BE2C (cell line): Measurements from ENCODE around the gene MRGPRD.

Source experiments
- DNase-seq: peaks from one replicate; pipeline ENCODE4 v3.0.0-alpha.2; 2020
- H3K27me3 ChIP-seq: fragments of 250-450 bp; sonication (Bioruptor Pico); 2 replicates; pipeline ENCODE4 v1.5.1; 2020; ENCODE audit warnings: mild to moderate bottlenecking
- H3K36me3 ChIP-seq: fragments of 250-450 bp; sonication (Bioruptor Pico); 2 replicates; pipeline ENCODE4 v1.5.1; 2020; ENCODE audit warnings: mild to moderate bottlenecking
- H3K4me1 ChIP-seq: fragments of 250-450 bp; sonication (Bioruptor Pico); 2 replicates; pipeline ENCODE4 v1.5.1; 2020
- H3K4me3 ChIP-seq: 2 replicates; pipeline ENCODE4 v1.5.1; 2011; ENCODE audit warnings: low read depth, low read length
- H3K9me3 ChIP-seq: fragments of 250-450 bp; sonication (Bioruptor Pico); 2 replicates; pipeline ENCODE4 v1.5.1; 2020
- TF ChIP-seq, protein P1 (sequence below): IDR thresholded peaks from 2 replicates; pipeline ENCODE4 v1.5.1; 2012; ENCODE audit warnings: mild to moderate bottlenecking, low read depth, low read length

Gene MRGPRD

DNA sequence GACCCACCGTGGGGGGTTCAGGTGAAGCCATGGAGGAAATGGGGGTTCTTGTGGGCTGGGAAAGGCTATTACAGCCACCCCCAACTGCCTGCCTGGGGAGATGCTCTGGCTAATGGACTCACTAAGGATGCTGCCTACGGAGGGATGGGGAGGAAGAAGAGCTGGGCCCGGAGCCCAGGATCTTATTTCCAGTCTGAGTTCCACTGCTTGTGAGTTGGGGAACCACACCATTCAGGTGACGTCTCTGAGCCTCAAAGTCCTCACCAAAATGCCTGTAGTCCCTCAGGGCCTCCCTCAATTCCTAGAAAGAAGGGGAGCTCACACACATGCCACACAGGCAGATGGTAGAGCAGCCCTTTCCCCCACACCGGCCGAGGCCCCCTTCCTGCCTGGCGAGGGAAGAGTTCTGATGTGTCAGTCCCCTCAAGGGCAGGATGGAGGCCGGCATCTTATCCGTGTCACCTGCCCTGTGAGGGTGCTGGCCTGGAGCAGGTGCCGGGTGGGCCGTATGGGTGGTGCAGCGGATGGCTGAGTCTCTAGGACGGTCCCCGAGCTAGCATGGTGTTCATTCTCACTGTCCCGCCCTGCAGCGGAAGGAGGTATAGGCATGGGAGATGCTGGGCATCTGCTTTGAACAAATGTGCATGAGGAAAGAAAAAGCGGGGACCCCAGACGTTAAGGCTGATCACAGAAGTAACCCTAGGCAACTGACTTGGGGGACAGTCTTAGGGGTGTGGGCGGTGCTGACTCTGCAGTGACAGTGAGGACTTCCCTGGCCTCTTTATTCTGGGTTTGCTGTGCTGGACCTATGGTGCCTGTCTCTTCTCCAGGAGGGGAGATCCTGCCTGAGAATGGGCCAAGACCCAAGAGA, 16.6 kb upstream of the MRGPRD start:
- Histone ChIP-seq H3K27me3 (no peaks in the 10 kb centered on the region), H3K9me3 (no peaks in the 10 kb centered on the region), H3K4me1 (peaks cover 15% of the 10 kb centered on the region), H3K36me3 (no peaks in the 10 kb centered on the region), H3K4me3 (no peak overlapping the region)
- no peak for DNase-seq
- TF ChIP-seq, protein P1, sequence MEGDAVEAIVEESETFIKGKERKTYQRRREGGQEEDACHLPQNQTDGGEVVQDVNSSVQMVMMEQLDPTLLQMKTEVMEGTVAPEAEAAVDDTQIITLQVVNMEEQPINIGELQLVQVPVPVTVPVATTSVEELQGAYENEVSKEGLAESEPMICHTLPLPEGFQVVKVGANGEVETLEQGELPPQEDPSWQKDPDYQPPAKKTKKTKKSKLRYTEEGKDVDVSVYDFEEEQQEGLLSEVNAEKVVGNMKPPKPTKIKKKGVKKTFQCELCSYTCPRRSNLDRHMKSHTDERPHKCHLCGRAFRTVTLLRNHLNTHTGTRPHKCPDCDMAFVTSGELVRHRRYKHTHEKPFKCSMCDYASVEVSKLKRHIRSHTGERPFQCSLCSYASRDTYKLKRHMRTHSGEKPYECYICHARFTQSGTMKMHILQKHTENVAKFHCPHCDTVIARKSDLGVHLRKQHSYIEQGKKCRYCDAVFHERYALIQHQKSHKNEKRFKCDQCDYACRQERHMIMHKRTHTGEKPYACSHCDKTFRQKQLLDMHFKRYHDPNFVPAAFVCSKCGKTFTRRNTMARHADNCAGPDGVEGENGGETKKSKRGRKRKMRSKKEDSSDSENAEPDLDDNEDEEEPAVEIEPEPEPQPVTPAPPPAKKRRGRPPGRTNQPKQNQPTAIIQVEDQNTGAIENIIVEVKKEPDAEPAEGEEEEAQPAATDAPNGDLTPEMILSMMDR, result no peak

DNA sequence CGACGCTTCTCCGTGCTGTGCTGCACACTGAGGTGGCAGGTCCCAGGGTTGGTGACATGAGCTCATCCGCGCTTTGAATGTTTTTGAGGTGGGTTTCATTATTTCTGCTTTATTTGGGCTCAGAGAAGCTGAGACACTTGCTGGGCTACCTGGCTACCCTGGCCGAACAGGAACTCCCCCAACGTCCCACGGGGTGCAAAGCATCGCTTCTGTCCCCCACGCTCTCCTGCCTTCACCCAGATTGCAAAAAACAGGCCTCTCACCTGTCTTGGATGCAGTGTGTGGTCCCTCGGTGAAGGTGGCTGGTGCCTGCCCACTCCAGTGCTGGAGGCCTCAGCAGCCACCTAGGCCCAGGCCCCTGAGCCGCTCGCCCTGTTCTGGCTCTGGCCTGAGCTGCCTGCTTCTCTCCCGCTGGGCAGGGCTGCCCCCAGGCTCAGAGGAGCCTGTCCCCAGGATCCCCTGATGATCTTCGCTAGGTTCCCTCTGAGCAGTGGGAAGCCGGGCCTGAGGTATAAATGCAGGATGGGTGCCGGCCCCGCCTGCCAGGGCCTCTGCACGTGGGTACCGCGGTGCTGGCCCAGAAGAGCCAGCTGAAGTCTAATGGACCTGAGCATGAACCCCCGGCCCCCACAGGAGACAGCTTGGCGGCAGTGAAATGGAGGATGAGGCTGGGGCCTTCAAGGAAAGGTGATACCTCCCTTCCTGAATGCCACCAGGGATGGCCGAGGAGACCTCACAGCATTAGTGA, 15.8 kb upstream of the MRGPRD start:
- no peak overlapping the region for H3K4me3 ChIP-seq
- no peaks in the 10 kb centered on the region for H3K36me3 ChIP-seq
- H3K9me3 ChIP-seq, result no peaks in the 10 kb centered on the region
- TF ChIP-seq, protein P1, result no peak
- peaks cover 15% of the 10 kb centered on the region for H3K4me1 ChIP-seq
- no peak for DNase-seq
- no peaks in the 10 kb centered on the region for H3K27me3 ChIP-seq

DNA sequence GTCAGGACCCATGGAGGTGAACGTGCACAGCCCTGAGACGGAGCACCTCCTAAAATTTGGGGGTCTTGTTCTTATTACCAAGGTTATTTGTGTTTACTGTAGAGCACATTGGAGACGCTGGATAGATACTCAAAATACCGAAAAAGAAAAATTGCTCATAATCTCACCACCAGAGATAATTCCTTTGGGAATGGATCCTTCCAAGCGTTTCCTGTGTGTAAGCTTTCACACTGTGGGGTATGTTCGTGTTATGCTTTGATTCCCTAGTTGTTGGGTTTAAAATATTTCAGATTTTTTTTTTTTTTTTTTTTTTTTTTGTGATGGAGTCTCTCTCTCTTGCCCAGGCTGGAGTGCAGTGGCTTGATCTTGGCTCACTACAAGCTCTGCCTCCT, 14.1 kb upstream of the MRGPRD start:
- H3K9me3 ChIP-seq, result no peaks in the 10 kb centered on the region
- TF ChIP-seq, protein P1, result no peak

DNA sequence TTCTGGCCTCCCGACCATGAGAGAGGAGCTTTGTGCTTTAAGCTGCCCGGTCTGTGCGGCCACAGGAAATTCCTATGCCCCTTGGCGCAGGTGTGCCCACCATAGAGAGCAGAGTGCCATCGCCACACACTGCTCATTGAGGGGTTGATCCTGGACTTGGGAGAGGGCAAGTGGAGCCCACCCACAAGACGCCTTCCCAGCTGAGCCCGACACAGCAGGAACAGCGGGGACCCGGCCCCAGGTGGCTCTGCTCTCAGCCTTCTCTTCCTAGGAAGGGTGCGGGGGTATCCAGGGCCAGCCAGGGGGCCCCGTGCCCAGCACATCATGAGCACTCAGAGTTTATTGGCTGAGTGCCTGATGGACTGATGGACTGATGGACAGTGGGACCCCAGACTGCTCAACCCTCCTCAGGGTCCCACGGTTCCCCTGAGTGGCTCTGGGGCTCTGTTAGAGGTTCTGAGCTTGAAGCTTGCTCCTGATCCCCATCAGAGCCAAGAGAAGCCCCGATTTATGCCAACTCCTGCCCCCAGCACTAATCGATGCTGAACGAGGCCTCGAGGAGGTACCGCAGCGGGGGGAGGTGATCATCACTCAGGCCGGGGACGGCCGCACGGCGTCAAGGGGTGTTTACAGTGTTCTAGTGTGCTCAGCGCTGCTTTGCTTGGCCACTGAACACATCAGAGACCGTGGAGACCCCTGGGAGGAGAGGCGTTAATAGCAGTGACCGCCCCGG, 13.5 kb upstream of the MRGPRD start:
- no peak for DNase-seq
- Histone ChIP-seq H3K27me3 (no peaks in the 10 kb centered on the region), H3K4me1 (peaks cover 15% of the 10 kb centered on the region), H3K36me3 (no peaks in the 10 kb centered on the region), H3K9me3 (no peaks in the 10 kb centered on the region), H3K4me3 (no peak overlapping the region)
- TF ChIP-seq, protein P1, result no peak

More for the DNA sequence above, 14.1 kb upstream of the MRGPRD start:
- Histone ChIP-seq H3K36me3 (no peaks in the 10 kb centered on the region), H3K27me3 (no peaks in the 10 kb centered on the region), H3K4me1 (peaks cover 15% of the 10 kb centered on the region), H3K4me3 (no peak overlapping the region)
- no peak for DNase-seq

DNA sequence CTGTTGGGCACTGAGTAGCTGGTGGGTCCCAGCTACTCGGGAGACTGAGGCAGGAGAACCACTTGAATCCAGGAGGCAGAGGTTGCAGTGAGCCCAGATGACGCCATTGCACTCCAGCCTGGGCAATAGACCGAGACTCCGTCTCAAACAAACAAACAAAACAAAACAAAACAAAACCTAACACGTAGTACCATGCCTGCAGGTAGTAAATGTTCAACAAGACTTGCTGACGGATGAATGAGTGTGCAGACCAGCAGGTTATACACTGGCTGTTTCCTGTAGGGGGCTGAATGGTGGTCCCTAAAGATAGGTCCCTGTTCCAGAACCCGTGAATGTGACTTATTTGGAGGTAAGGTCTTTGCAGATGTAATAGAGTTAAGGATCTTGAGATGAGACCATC, 12.8 kb upstream of the MRGPRD start:
- H3K4me1 ChIP-seq, result peaks cover 7% of the 10 kb centered on the region
- TF ChIP-seq, protein P1, result no peak
- H3K27me3 ChIP-seq, result no peaks in the 10 kb centered on the region
- H3K4me3 ChIP-seq, result no peak overlapping the region
- no peaks in the 10 kb centered on the region for H3K36me3 ChIP-seq
- no peaks in the 10 kb centered on the region for H3K9me3 ChIP-seq
- no peak for DNase-seq
